DMS114 treated with DMSO at 0.1 percent for 48 hours (cell line): ENCODE measurements around the gene VAV1.
A peak's percentile ranks its signal among the peaks of the same experiment; 100 is the strongest.
"Not testable (repeated sequence)": the region's sequence is repeated elsewhere in the genome, so short reads cannot be mapped to it uniquely, and the experiment has no call there.

Experiments used
- DNase-seq: peaks from one replicate; lab custom pipeline; 2025; ENCODE audit not compliant: unreplicated experiment; lab: John Stamatoyannopoulos, UW

VAV1 gene

GRCh38 chr19:6842871-6843607 lies 70.5 kb downstream of the VAV1 start:
- no peak for DNase-seq

- DNase-seq, result no peak
Observed at GRCh38 chr19:6847828-6848200, 75.3 kb downstream of the VAV1 start.

DNA sequence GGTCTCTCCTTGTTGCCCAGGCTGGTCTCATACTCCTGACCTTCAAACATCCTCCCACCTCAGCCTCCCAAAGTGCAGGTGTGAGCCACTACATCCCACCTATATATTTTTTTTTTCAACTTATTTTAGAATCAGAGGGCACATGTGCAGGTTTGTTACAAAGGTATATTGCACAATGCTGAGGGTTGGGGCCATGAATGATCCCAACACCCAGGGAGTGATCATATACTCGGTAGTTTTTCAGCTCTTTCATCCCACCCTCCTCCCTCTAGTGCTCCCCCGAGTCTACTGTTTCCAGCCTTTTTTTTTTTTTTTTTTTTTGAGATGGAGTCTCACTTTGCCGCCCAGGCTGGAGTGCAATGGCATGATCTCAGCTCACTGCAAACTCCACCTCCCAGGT lies 76.5 kb downstream of the VAV1 start:
- no peak for DNase-seq

- no peak for DNase-seq
Observed at GRCh38 chr19:6849876-6850275, 77.4 kb downstream of the VAV1 start.

- DNase-seq, result no peak
Observed at GRCh38 chr19:6851359-6851758, 78.9 kb downstream of the VAV1 start.

- no peak for DNase-seq
Observed at GRCh38 chr19:6852001-6852400, 79.5 kb downstream of the VAV1 start.

GRCh38 chr19:6853868-6854267 lies 81.4 kb downstream of the VAV1 start:
- DNase-seq, result no peak

DNA sequence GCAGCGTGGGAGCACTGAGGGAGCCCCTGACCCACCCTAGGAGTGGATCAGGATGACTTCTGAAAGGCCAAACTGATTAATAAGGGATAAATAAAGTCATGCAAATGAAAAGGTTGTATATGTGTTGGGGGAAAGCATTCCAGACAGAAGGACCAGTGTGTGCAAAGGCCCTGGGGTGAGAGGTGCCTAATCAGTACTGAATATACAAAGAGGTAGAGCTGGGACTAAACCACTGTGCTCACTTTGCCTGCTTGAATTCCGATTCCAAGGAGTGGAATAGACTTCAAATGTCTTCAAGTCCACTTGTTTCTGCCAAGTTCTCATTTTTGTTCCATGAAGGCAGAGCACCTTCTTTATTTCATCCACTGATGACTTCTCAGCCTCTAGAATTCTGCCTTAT lies 82.2 kb downstream of the VAV1 start:
- DNase-seq, result no peak

DNA sequence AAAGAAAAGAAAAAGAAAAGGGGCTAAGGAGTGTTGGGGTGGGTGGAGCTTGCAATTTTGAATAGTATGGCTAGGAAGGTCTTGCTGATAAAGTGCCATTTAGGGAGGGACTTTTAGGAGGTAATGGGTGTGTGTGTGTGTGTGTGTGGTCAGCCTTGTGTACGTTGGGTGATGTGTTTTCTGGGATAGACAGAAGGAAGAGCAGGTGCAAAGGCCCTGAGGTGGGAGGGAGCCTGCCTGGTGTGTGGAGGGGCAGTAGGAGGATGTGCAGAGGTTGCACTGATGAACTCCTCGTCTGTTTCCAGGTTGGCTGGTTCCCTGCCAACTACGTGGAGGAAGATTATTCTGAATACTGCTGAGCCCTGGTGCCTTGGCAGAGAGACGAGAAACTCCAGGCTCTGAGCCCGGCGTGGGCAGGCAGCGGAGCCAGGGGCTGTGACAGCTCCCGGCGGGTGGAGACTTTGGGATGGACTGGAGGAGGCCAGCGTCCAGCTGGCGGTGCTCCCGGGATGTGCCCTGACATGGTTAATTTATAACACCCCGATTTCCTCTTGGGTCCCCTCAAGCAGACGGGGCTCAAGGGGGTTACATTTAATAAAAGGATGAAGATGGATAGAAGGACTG lies 84.4 kb downstream of the VAV1 start:
- DNase-seq, result no peak

DNA sequence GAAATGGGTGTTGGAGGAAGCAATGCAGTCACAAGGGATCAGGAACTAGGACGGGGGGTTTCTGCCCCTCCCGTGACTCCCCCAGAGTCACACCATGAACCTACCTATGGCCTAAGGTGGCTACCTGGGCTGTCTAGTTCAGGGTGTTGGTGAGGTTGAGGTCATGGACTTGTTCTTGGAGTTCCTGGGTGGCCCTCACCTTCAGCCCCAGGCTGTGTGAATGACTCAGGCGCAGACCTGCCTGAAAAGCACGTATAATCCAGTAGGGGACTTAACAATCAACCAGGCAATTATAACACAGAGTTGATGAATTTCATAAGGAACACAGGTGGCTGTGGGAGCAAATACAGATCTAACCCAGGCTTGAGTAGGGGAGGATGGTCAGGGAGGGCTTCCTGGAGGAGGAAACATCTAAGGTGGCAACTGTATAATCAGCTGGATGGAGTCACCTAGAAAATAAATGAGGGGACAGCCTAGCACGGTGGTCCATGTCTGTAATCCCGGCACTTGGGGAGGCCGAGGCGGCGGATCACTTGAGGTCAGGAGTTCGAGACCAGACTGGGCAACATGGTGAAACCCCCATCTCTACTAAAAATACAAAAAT lies 89.3 kb downstream of the VAV1 start:
- no peak for DNase-seq

DNA sequence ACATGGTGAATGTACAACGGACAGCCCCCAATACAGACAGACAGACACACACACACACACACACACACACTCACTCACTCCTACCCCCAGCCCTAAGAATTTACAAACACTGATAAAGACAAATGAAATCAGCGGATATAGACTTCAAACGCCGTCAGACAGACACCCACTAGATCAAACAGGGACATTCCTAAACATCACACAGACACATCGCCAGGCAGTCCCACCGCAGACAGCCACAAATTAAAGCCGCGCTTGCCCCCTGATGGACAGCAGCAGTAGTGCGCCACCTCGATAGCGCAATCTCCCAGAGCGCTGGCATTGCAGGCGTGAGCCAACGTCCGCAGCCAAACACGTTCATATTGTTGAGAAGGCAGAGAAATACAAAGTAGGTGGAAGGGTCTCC lies 90.2 kb downstream of the VAV1 start:
- DNase-seq, result peak; percentile 68

DNA sequence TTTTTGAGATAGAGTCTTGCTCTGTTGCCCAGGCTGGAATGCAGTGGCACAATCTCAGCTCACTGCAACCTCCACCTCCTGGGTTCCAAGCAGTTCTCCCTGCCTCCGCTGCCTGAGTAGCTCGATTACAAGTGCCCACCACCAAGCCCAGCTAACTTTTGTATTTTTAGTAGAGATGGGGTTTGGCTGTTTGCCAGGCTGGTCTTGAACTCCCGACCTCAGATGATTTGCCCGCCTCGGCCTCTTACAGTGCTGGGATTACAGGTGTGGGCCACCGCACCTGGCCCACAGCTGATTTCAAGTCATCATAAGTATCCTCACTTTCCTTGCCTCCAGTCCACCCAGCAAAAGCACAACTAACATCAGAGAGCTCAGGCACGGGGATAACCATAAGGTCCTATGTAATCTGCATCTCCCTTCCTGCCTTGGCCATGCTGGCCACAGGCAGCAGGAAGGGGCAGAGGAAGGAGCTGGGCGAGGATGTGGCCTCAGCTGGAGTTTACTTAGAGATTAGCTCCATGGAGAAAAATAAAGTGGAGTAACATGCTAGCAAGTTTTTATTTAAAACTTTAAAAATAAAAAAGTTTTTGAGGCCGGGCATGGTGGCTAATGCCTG lies 91.9 kb downstream of the VAV1 start:
- DNase-seq, result no peak

DNA sequence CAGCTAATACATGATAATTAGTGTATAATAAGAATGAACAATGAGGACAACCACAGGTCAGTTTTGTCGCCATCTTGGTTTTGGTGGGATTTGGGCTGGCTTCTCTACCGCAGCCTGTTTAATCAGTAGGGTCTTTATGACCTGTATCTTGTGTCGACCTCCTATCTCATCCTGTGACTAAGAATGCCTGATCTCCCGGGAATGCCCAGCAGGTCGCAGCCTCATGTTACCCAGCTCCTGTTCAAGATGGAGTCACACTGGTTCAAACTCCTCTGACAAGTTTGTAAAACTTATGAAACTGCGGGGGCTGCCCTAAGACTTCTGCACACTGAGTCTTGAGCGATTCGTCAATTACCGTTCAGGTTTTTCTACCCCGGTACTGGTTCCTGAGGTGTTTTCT lies 93.3 kb downstream of the VAV1 start:
- no peak for DNase-seq

DNA sequence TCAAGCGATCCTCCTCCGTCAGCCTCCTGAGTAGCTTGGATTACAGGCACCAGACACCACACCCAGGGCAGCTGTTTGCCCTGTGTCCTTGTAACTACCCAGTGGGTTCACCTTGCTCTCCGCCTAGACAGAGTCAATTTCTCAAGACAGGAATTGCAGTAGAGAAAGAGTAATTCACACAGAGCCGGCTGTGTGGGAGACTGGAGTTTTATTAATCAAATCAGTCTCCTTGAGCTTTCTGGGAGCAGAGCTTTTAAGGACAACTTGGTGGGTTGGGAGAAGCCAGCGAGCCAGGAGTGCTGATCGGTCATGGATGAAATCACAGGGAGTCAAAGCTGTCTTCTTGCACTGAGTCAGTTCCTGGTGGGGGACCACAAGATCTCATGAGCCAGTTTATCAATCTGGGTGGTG lies 94.2 kb downstream of the VAV1 start:
- DNase-seq, result no peak

- no peak for DNase-seq
Observed at GRCh38 chr19:6868351-6868750, 95.8 kb downstream of the VAV1 start.

GRCh38 chr19:6869151-6869882 lies 96.8 kb downstream of the VAV1 start:
- not testable (repeated sequence) for DNase-seq

DNA sequence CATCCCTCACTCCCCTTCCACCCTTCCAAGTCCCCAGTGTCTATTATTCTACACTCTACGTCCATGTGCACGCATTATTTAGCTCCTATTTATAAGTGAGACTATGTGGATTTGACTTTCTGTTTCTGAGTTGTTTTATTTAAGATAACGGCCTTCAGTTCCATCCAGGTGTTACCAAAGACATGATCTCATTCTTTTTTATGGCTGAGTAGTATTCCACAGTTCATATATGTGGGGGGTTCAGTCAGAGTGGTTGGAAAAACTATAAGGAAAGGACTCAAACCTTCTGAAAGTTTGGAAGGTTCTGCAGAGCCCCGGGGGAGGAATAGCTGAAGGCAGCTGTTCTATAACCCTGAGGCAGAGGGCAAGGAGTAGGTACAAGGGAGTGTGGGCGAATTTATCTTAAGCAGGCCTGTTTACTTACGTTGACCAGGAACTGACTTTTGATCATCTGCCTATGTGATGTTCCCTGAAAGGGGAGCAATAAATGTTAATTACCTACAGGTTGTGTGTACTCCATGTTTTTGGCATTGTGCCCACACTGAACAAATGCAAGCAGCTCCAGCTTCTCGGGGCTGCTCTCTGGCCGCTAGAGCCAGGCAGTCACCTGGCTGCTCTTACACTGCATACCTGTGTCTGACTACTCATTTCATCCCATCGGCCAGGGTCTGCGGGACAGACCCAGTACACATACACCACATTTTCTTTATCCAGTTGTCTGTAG lies 101.4 kb downstream of the VAV1 start:
- DNase-seq, result no peak

DNA sequence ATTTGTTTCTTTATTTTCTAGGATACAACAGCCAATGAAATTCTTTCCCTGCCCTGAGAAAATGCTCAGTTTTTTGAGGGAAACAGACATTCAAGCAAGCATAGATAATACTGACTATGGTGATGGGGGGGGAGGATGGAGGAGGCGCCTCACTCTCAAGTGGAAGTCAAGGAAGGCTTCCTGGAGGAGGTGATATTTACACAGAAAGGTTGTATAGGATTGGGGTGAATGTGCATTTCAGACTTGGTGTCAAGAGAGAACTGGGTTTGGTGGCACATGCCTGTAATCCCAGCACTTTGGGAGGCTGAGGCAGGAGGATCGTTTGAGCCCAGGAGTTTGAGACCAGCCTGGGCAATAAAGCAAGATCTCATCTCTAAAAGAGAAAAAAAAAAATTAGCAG lies 102.7 kb downstream of the VAV1 start:
- no peak for DNase-seq

- DNase-seq, result no peak
Observed at GRCh38 chr19:6876748-6877147, 104.2 kb downstream of the VAV1 start.

DNA sequence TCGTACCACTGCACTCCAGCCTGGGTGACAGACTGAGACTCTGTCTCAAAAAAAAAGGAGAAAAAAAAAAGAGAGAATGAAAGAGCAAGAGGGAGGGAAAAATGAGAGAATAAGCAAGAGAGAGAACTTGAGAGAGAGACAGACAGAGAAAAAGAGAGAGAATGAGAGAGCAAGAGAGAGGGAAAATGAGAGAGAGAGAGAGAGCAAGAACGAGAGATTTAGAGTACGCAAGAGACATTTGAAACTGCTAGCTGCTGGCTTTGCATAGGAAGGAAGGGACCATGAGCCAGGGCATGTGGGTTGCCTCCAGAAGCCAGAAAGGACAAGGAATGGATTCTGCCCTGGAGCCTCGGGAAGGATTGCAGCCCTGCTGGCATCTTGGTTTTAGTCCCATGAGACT lies 105.3 kb downstream of the VAV1 start:
- DNase-seq, result no peak
